NCI-H2196 (cell line): ENCODE results near the gene ODAM.
"Not testable (repeated sequence)": the region's sequence is repeated elsewhere in the genome, so short reads cannot be mapped to it uniquely, and the experiment has no call there.

Experiments used
- DNase-seq: peaks from one replicate; lab custom pipeline; 2025; ENCODE audit not compliant: unreplicated experiment; lab: John Stamatoyannopoulos, UW

ODAM gene

GRCh38 chr4:70195425-70195824 lies at the start of gene ODAM:
Gene ODAM (plus strand): TSS chr4:70195725. CDS start chr4:70196544, 819 bp downstream.
- no peak for DNase-seq

DNA sequence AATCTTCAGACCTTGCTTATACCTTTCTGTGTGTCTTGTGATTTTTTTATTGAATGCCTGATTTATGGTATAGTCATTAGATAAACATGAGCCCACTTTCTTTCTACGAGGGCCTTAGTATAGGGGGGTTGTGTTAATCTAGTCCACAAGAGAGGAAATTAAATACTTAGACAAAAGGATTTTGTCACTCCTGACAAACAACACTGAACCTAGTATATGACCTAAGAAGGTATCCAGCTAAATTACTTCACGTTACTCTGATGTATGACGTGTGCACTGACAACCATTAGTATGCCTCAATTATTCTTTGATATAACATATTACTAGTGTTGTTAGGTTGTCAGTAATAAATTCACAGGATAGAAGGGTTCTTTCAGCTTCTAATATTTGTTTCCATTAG lies 44.3 kb upstream of the ODAM start:
- no peak for DNase-seq

DNA sequence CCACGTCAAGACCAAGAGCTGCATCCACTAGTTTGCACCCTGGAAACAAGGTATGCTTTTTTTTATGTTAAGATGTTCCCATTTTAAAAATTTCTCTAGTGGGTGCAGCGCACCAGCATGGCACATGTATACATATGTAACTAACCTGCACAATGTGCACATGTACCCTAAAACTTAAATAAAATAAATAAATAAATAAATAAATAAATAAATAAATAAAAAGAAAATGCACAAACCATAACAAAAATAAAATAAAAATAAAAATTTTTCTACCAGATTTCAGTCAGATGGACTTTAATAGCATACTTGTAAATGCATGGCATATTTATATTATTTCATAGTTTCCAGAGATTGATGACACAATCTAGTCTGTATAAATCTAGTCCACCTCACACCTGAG lies 43.4 kb upstream of the ODAM start:
- DNase-seq = no peak

DNA sequence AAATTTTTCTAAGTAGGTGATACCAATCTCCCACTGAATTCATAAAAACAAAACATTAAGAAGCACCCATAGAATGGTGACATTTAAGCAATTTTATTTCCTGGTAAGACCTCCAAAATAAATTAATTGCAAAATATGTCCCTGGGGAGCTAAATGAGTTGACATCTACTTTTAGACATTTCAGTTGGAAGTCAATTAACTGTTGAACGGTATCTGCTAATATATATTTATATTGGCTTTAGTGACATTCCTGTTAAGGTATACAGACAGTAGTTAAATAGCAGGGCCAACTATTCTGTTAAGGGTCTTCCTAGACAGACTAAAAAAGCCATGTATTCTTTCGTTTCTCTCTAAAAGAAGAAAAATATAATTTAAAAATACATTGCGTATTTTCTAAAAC lies 41.6 kb upstream of the ODAM start, which contains the start of gene PRR27:
Gene PRR27, plus strand, starts transcription at position 301 of the 400 bp plus-strand sequence. CDS start 139 bp downstream, outside the sequence.
- DNase-seq = no peak

- no peak for DNase-seq
Observed at GRCh38 chr4:70158576-70158975, 36.9 kb upstream of the ODAM start.

DNA sequence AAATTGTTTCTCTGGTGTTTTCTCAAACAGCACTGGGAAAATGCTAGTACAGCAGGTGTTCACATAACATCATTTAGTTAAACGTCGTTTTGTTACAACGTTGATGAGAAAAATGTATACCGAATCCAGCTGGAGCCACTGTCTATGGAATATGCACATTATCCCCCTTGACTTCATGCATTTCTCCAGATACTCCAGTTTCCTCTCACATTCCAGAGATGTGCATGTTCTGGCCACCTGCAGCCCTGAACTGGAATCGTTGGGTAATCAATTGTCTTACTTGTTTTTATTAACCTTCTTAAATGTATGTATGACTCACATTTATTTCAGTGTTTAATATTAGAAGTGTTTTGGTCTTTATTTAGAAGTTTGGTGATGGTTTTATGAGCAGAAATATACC lies 18.4 kb upstream of the ODAM start:
- no peak for DNase-seq

DNA sequence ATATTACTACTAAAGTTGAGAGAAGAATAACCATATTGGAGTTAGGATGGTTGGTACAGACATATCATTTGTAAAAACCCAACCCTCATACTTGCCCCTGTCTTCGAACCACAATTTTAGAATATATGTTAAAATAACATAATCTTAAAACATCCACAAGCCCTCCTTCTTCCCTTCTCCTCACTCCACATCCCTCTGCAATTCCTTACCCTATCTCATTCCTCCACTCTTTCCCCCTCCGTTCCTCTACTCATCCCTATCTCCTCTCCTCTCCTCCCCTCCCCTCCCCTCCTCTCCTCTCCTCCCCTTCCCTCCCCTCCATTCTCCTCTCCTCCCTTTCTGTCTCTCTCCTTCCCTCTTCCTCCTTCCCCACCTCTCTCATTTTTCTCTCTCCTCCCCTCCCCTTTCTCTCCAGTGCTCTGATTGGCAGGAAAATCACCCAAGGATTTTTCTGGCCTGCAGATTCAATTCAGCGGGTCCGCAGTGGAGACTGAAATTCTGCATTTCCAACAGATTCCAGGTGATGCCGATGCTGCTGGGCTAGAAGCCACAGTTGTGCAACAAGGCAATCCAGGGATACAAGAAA lies 17.4 kb upstream of the ODAM start:
- no peak for DNase-seq

DNA sequence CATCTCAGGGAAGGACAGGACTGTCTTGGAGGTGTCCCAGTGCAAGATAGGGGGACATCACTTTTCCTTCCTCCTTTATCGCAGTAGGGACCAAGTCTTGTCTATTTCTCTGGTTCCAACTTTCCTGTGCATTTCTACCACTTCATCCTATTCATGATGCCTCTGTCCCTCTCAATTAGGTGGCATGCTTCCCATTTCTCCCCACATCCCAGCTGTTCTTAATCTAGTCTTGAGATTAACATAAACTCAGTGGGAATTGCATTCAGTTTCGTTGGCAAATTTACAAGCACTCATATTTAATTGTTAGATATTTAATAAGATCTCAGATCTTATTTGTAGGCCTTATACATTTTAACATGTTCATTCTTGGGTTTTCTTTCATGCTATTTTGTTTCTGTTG lies 15.7 kb upstream of the ODAM start:
- DNase-seq = no peak

DNA sequence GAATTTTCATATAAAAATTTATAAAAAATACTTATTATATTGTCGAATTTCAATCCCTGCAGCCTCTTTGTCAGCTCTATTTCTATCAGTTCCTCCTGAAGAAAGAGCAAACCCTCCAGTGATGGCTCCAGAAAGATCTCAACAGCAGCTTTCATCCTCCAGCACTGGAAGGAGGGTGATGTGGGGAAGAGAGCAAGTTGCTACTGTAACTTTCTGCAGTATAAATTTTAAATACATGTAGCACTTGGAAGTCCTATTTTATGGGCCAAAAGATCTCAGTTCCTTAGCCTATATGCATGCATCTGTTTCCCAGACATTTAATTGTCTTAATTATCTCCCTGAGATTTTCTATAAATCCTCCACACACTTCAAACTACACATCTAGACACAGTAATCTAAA lies 13.7 kb upstream of the ODAM start:
- DNase-seq = no peak

DNA sequence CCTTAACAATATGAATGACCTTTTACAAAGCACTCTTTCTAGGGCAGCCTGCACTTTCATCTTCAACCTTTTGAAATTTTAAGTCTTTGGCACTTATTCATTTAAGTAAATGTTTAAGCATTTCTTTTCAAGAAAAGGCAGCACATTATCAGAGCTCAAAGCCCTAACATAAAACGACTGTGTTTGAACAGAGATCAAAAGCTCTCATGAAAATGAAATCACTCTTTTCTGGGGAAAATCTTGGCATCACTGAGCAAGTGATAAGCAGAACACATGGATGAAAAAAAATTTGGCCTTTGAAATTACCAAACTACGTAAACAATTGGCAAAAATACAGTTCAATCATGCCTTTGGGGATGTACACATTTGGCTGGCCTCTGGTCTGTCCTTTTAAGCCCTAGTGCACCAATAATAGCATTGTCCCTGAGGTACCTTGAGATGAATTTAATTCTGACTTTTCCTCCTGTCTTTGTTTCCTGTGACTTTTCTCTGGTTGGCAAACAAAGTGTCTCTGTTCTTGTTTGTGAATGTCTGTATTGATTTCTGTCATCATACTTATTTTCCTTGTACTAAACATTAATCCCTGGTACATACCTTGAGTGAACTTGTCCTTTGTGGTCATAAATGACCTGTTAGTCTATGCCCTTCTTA lies 12.9 kb upstream of the ODAM start:
- no peak for DNase-seq

- DNase-seq = no peak
Observed at GRCh38 chr4:70183168-70183939, 12.2 kb upstream of the ODAM start.

DNA sequence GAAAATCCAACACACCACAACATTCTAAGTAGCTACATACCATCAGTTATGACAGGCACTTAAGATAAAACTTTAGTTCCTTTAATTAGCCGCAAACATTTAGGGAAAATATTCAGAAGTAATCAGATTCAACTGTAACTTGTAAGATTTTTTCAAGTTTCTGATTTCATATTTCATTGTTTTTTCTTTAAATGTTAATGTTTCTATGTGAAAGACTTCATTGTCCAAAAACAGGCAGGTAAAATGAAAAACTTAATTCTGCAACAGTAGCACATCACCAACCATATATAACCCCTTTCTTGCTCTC lies 11.6 kb upstream of the ODAM start:
- no peak for DNase-seq

GRCh38 chr4:70187216-70187615 lies 8.3 kb upstream of the ODAM start:
- DNase-seq = no peak

- DNase-seq = no peak
Observed at GRCh38 chr4:70190579-70190978, 4.9 kb upstream of the ODAM start.

GRCh38 chr4:70191647-70192046 lies 3.9 kb upstream of the ODAM start:
- no peak for DNase-seq

DNA sequence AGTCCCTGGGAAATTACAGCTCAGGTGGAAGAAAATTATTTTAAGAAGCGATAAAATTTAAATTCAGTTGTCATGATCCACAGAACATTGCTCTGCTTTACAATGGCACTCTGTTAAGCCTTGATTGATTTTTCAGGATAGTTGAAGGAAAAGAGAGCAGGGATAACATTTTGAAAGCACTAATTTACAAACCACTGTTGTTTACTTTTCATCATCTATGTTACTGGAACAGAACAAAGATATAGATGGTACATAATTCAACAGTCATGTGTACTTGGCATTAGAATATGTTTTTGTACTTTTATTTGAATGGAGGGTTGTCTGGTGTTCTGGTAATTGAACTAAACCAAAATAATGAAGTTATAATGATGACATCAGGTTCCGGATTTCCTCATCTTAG lies 2.6 kb upstream of the ODAM start:
- no peak for DNase-seq

GRCh38 chr4:70196857-70197256 lies 1.3 kb downstream of the ODAM start:
- DNase-seq = no peak

DNA sequence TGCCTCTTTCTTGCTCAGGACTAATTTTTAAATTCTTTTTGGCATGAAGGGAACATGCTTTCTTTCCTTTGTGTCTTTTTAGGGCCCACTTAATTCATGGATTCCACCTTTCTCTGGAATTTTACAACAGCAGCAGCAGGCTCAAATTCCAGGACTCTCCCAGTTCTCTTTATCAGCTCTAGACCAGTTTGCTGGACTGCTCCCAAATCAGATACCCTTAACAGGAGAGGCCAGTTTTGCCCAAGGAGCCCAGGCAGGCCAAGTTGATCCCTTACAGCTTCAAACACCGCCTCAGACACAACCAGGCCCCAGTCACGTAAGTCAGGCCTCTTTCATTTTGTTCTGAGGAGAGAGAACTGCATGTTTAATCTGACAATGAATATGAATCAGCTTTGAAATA lies 2.3 kb downstream of the ODAM start:
- DNase-seq = no peak

DNA sequence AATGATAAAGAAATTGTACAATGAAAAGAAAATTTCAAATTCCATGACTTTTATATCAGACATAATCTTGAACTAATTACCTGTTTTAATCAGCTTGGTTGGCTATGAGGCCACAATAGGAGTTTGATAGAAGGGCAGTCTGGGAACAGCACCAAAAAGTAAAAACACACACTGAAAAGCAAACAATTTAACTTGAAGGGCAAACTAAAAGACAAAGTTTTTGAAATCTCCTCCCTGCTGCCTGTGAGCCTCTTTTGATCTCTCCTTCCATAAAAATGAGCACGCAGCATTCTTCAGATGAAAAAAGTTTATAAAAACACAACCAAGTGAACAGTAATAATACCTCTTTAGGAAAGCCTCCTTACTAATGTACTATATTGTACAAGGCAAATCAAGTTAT lies 8.1 kb downstream of the ODAM start:
- DNase-seq = no peak

DNA sequence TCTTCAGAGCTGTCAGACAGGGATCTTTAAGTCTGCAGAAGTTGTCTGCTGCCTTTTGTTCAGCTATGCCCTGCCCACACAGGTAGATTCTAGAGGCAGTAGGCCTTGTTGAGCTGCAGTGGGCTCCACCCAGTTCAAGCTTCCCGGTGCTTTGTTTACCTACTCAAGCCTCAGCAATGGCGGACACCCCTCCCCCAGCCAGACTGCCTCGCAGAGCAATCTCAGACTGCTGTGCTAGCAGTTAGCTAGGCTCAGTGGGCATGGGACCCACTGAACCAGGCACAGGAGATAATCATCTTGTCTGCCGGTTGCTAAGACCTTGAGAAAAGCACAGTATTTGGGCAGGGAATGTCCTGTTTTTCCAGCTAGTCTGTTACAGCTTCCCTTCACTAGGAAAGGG lies 17.2 kb downstream of the ODAM start:
- DNase-seq = not testable (repeated sequence)

DNA sequence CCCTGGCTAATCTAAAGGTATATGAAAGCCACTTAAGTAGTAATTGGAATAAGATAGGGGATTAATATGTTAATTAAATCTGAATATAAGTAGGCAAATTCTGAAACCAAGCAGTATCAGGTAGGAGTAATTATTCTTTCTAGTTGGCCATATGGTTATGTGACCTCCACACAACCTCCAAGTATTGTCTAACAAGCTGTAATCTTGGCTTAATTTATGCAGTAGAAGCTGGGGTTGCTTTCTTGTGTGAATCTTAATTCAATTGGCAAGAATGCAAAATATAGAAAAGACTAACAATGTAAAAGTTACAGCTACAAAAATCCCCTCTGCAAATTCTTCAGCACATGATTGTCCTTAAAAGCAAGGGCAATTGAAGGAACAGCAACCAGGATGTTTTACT lies 20.6 kb downstream of the ODAM start:
- not testable (repeated sequence) for DNase-seq

- not testable (repeated sequence) for DNase-seq
Observed at GRCh38 chr4:70216550-70216949, 21.0 kb downstream of the ODAM start.
